T follicular helper cell (primary cell): ENCODE results near the gene BET1L.
"Not testable (repeated sequence)": the region's sequence is repeated elsewhere in the genome, so short reads cannot be mapped to it uniquely, and the experiment has no call there.

ENCODE experiments used
- DNase-seq: peaks from one replicate; pipeline ENCODE4 v3.0.0-alpha.2; 2020; ENCODE audit warnings: low read depth

The BET1L gene

DNA sequence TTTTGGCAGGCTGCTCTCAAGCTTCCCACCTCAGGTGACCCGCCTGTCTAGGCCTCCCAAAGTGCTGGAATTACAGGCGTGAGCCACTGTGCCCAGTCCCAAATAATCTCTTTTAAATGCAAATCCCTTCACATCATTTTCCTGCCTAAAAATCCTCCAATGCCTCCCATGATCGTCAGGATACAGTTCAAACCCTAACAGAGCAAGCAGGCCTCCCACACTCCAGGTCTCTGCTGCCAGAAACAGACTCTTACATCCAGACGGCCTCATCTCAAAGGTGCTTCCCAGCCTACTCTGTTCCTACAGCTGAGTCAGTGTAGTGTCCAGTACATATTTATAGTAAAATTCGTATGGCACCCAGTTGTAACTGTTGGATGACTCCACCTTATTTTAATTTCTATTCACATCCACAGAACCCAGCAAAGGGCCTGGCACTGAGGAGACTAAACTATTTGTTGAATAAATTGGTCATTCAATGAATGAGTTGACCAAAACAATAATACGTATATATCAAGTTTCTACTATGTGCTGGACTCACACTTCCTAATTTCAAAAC, 20.7 kb upstream of the BET1L start:
- no peak for DNase-seq

DNA sequence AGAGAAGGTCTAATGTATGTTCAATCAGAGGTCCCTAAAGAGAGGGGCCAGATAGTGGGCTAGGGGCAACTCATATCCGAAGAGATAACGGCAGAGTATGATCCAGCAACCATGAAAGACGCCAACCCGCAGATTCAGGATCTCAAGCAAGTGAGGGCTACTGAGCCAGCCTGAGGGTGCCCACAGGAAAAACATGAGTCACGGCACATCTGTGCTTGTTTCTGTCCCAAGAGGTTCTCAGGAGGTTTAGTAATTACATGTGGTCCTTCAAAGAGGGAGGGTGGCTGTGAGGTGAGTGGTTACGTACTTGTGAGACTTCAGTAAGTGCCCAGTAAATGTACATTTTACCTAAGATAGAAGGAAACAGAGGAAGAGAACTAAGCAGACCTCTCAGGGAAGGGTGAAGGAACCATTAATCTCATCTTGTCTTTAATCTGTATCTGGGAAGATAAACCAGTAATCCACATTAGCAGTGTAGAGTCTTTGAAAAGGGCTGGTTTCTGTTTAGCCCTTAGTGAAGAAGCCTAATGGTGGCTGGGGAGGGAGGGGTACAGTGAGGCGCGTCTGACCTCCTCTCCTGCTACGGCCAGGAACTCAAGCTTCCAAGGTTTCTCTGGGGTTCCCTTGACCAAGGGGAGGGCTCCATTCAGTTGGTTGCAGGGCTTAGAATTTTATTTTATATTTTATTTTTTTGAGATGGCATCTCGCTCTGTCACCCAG, 18.7 kb upstream of the BET1L start:
- DNase-seq, result no peak

DNA sequence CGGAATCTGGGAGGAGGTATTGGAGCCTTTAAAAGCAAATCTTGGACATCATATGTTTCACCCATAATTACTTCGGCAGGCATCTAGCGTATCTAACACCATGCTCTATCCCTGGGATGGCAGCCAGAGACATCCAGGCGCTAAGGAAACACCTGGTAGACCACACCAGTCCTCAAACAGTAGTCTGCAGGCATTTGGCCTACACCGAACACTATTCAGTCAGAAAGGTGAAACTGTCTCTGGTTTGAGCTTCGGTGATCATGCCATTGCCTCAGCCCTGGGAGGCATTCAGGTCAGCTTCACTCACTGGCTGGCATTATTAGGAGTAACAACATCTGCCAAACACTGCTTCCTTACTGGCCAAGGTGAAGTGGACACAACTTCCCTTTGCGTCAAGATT, 17.2 kb upstream of the BET1L start:
- no peak for DNase-seq

DNA sequence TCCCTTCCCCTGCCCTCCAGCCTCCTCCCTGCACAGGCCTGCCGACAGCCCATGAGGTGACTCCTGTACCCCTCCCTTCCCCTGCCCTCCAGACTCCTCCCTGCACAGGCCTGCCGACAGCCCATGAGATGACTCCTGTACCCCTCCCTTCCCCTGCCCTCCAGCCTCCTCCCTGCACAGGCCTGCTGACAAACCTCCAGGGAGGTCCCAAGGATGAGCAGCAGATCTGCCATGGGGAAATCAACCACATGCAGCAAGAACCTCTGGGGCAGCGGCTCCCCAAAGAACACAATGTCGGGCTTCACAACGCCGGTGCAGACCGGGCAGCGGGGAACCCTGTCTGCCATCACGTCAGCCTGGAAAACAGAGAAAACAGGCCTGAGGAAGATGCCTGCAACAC, 16.7 kb upstream of the BET1L start:
- no peak for DNase-seq

DNA sequence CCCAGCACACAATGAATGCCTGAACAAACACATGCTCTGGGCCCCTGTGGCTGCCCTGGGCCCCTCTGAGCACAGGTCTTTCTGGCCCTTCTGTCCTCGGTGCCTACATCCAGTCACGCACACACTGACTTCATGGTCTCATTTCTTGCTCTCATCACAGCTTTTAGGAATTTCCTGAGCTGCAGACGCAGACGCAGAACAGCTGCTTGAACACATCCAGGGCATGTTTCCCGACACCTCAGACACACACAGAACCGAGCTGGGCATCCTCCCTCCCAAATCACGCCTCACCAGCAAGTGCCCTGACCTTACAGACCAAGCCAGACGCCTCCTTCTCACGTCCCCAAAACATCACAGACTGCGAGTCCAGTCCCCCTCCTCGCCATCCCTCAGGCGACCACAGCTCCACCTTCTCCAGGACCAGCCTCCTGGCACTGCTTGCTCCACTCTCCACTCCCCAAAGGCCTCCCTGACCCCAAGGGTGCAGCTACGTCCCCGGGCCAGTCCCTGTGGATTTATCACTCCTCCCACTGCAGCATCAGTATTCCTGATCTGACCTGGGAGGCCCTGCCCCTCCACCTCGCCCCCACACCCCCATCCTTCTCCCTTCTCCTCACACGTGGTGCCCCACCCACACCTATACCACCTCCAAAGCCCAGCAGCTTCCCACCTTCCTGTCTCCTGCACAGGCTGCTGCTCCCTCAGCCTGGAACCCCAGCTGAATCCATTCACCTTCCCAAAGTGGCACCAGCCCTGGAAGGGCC, 16.0 kb upstream of the BET1L start:
- DNase-seq, result no peak

DNA sequence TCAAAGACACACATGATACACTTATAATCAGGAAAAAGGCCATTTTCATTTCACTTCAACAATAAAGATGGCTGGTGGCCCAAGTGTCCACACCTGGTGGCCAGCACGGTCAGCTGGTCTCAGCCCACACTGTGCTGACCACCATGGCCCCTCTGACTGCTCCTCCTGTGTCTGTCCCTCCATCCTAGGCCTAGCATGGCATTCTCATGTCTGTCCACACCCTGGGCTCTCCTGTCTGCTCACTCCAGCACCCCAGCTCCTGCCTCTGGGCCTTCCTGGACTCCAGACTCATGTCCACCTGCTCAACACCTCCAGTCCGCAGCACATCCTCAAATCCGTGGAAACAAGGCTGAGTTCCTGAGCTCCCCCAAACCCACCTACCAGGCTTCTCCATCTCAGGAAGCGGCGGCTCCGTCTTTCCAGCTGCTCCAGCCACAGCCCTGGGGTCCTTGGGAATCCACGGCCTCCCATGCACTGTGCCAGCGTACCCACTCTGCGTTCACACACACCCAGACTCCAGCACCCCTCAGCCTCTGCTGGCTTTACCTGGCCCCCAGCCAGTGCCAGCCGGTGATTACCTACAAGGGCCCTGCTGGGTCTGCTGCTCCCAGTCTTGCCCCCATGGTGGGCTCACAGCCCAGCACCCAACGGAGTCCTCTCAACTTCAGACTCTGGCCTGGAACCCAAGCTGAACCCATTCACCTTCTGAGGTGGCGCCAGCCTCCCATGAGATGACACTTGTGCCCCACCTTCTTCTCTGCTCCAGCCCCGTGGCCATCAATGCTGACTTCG, 15.0 kb upstream of the BET1L start:
- DNase-seq, result no peak

DNA sequence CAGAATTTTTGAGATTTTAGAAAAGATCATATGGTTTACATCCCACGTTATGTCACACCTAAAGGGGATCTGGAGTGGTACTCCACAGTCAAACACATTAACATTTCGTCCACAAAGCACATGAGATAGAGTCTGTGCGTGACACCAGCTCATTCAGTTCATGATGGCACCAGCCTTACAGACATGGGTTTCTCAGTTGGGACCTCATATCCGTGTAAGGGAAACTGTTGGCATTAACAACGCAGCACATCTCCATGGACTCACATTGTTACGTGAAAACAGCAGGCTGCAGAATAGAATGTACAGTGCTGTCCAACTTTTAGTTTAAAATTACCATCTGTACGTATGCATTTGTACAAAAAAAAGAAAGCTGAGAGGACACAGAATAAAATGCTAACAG, 14.3 kb upstream of the BET1L start:
- DNase-seq, result no peak

DNA sequence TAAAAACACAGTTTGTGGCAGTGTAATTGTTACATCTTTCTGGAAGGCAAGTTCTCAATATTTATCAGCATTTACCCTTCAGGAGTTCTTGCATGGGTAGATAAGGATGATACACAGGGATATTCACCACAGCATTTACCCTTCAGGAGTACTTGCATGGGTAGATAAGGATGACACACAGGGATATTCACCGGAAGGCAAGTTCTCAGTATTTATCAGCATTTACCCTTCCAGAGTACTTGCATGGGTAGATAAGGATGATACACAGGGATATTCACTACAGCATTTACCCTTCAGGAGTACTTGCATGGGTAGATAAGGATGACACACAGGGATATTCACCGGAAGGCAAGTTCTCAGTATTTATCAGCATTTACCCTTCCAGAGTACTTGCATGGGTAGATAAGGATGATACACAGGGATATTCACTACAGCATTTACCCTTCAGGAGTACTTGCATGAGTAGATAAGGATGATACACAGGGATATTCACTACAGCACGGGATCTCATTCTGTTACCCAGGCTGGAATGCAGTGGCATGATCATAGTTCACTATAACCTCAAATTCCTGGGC, 13.5 kb upstream of the BET1L start:
- not testable (repeated sequence) for DNase-seq

DNA sequence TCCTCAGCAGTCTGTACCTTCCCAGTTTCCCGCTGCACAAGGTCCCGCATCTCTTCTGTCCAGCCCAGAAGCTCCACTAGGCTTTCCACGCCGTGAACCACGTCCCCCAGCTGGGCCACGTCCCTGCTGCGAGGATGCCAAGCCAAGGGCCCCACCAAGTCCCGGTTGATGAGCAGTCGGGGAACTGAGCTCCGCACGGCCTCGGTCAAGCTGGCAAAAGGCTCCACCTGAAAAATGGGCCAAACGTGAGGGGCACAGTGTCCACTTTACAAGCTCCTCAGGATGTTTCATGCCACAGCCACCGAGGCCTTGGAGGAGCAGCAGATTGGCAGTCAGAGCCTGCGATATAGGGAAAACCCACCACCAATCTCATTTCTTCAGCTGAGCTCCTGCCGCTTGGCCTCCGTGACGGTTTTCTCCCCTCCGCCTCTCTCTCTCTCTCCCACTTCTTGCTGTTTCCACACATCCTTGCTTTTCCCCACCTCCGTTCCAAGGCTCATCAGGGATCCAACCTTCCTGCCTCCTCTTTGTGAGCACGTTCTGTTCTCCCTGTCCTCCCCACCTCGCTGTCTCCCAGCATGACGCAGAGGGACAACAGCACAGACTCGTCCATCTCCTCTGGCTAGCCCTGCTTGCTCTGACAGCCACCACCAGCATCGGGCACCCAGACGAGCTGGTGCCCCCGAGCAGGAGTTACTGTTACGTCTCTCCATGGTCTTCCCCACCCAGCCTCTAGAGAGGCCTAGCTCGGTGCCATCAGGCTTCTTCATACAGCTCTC, 11.8 kb upstream of the BET1L start:
- no peak for DNase-seq

DNA sequence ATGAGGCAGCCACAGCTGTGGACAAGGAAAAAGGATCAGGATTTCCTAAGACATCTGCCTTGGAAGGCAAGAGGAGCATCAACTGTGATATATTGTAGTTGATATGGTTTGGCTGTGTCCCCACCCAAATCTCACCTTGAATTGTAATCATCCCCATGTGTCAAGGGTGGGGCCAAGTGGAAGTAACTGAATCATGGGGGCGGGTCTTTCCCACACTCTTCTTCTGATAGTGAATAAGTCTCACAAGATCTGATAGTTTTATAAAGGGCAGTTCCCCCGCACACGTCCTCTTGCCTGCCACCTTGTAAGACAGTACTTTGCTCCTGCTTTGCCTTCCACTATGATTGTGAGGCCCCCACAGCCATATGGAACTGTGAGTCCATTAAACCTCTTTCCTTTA, 10.5 kb upstream of the BET1L start:
- no peak for DNase-seq

DNA sequence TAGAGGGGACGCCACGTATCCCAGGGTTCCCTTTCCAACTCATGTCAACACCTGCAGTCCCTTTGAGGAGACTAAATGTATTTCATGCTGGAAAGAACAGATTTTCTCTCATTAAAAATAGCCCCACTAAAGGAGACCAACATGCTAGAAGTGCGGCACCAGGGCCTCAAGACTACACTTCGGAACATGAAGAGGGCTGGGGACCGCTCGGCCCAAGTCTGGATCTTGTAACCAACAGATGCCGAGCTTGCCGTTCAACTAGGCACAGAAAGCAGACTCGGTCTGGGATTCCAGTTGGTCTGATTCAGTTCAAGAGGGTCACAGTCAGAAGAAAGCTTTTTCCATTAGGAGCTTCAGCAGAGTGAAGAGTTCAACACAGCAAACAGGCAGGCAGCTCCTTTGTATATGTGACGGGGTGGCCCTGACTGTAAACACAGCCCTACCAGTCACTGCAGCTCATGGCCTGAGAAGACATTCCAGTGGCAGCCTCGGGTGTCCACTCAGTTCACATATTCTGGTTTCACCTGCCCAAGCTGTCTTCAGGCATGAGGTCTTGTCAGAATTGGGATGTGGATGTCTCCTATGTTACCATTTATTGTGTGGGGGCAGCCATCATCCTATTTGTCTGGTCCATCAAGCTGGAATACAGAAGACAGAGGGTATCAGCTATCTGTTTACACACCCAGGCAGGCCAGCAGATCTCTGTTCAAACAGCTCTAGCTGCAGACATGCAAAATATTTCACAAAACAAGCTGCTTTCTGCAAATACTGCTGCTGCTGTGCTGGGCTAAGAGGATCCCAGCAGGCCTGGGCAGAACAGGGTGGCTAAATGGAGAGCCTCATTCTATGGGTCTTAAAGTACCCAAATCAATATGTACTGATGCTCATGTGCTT, 9.1 kb upstream of the BET1L start:
- DNase-seq, result no peak

DNA sequence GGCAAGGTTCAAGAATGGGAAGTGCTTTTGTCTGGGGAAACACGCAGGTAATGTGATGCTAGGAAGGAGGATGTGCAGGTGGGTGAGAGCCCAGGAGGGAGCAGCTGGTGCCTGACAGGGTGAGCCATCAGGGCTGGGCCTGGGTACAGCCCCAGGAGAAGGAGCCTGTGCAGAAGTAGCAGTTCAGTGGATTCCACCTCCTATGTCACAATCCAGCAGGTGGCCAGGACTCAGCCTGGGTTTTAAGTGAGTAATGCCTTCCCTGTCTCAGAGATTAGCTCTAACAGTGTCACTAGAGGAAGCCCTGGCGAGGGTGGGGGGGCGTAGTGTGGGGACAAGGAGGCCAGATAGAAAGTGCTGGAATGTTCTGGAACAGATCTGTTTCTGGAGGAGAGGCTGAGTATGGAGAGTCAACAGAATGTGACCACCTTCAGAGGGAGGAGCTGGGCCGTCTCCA, 8.4 kb upstream of the BET1L start:
- no peak for DNase-seq

DNA sequence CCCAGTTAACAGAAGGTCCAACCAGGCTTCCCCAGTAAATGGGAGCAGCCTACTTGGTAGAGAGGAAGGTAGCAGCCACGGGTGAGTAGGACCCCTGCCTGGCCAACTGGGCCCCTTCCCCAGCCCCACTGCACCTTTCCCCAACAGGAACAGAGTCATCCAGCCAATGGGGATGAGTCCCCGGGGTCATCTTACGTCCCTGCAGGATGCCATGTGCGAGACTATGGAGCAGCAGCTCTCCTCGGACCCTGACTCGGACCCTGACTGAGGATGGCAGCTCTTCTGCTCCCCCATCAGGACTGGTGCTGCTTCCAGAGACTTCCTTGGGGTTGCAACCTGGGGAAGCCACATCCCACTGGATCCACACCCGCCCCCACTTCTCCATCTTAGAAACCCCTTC, 6.9 kb upstream of the BET1L start:
- DNase-seq, result no peak

DNA sequence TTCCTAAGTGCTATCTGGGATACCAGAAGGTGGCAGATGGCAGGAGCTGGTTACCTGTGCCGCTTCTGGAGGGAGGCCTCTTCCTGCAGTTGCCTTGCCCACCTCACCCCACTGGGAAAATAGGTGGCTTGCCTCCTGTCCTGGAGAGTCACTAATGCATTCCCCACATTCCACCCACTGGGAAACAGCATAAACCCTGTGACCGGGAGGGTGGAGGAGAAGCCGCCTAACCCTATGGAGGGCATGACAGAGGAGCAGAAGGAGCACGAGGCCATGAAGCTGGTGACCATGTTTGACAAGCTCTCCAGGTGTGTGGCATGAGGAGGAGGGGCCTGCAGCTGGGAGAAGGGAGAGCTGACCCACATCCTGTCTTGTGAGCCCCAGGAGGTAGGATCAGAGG, 5.9 kb upstream of the BET1L start:
- DNase-seq, result no peak

DNA sequence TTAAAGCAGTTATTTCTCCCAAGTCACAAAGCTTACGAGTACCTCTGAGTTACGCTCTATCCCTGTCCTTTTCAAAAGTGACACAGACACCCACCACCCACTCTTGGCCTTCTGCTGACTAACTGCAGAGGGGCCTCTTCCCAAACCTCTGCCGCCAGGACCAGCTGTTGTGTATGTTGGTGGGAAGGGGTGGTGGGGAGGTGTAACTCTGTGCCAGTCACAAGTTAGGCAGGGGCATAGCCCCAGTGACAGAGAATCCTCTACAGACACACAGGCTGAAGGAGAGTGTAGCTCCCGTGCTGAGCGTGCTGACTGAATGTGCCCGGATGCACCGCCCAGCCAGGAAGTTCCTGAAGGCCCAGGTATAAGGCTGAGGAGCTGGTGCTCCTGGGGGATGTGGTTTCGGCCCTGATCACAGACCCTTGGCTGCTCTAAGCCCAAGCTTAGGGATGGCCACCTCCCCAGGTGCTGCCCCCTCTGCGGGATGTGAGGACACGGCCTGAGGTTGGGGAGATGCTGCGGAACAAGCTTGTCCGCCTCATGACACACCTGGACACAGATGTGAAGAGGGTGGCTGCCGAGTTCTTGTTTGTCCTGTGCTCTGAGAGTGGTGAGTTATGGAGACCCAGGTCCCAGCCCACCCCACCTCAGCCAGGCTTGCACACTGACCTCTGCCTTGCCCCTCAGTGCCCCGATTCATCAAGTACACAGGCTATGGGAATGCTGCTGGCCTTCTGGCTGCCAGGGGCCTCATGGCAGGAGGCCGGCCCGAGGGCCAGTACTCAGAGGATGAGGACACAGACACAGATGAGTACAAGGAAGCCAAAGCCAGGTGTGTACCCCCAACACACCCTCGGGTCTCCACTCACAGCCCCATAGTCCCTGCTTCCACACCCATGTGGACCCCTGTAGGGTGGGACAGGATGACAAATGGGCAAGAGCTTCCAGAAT, 5.2 kb upstream of the BET1L start:
- DNase-seq, result no peak

DNA sequence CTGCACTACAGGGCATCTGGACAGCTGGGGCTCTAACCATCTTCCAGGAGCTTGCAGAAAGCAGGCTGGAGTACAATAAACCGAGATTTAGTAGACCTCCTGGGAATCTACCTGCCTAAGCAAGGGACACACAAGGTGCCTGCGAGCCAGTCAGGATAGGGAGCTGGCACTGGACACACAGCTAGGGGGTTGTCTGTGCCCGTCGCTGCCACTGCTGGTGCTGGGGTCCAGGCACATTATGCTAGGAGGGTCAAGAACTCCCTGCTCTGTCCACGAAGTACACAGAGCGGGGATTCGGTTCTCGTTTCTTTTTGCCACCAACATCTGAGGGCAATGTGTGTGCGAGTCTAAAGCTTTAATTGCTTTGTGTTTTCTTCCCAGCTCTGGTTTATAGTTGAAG, 4.5 kb upstream of the BET1L start:
- no peak for DNase-seq

DNA sequence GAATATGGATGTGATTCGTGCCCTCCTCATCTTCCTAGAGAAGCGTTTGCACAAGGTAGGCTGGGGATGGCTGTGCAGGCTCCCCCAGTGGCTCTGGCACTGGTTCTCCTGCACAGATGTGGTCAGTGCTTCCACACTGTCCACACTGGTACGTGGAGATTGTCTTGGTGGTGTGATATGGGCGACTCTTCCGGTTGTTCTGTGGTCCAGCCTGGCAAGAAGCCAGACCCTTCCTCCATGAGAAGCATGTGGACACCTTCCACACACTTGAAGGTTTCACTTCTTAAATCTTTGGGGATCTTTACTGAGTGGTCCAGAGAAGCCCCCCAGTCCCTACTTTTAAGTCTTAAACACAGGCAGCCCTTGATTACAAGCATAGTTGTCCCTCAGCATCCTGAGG, 4.1 kb upstream of the BET1L start:
- DNase-seq, result no peak

DNA sequence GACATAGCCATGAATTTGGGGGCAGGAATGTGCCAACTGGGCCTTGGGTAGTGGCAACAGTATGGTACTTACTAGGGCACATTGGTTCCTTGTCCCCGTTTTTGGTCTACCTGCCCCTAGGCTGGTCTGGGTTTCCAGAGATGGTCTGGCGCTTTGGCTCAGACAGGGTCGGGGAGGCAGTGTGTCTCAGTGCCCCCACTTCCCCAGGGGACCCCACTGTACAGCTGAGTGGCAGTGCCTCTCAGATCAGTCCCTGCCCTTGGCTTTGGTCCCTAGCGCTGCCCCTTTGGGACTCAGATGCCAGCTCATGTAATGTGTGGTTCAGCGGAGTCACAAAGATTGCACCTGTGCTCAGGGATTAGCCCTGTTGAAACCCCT, 3.6 kb upstream of the BET1L start:
- DNase-seq, result no peak

DNA sequence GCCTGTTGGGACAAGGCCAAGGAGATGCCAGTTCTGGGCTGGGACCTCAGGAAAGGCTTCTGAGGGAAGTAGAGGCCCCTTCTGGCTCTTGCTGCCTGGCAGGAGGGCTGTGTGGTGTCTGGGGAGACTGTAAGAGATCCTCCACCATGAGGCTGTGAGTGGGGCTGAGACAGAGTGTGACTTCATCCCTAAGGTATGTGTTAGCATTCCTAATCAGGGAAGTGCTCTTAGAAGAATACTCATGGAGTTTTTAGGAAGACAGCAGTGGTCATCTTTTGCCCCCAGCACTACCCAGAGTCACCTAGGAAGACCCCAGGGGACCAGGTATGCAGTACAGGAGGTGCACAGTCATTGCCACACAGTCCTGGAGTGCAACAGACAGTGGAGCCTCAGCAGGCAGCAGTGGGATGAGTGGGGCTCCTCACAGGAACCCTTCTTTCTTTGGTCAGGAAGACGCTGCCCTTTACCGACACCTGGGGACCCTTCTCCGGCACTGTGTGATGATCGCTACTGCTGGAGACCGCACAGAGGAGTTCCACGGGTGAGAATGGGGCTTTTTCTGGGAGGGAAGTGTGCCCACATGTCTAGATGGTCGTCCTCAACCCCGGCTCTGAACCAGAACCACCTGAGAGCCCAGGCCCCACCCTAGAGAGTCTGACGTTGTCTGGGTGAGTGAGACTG, 3.1 kb upstream of the BET1L start:
- no peak for DNase-seq
